Mesenteric fat pad (tissue), 1 donor: ENCODE measurements around the gene NLRC3. TPM values are rescaled to one million over a fixed set of nuclear protein-coding genes. Genes with fewer than 3 reads are reported as not detected.

Experiments used
- total RNA-seq: library from RNA; stranded (reverse); fragmentation: NEBNext Ultra II Directional; extraction: Animal tissue kit (Norgen Biotek cat#: 25700); gene quantifications from one replicate; pipeline ENCODE4 v1.2.1, GENCODE V29; 2021
- donor health status: DM: yes; HTN: yes; CAD: no.

NLRC3 gene
- total RNA-seq, 1 donor from 2014 or later: 1.2 TPM

Other genes with a start within 250 kb of the NLRC3 start
- gene OR2C1, start 221.5 kb downstream of the NLRC3 start, total RNA-seq: not detected
- 11.0 TPM for gene ZSCAN32, start 176.4 kb downstream of the NLRC3 start, total RNA-seq
- gene ZNF174, start 176.2 kb downstream of the NLRC3 start, total RNA-seq: 7.6 TPM
- 2.4 TPM for gene ZNF597, start 133.9 kb downstream of the NLRC3 start, total RNA-seq
- gene NAA60, start 133.7 kb downstream of the NLRC3 start, total RNA-seq: 39.1 TPM
- not detected for gene C16orf90, start 81.9 kb downstream of the NLRC3 start, total RNA-seq
- 20.0 TPM for gene CLUAP1, start 76.4 kb downstream of the NLRC3 start, total RNA-seq
- 4.4 TPM for gene SLX4, start 34.2 kb upstream of the NLRC3 start, total RNA-seq
- 4.3 TPM for gene DNASE1, start 77.3 kb upstream of the NLRC3 start, total RNA-seq
- gene TRAP1, start 140.1 kb upstream of the NLRC3 start, total RNA-seq: 85.9 TPM